Measurements from ENCODE around the gene ANAPC15. TPM values are rescaled to one million over a fixed set of nuclear protein-coding genes. Genes with fewer than 3 reads are reported as not detected.

ANAPC15 gene
- total and polyA plus RNA-seq, 2 donors (not counting 1 experiment from before 2014, with no cell fraction given), result 24.8 to 97.2 TPM

- DNase-seq (ENCODE audit: low read depth in 2 of 2), result no peak
- Histone ChIP-seq H3K4me1 (ENCODE audit: control insufficient read depth, extremely low read depth, insufficient read depth, low read length) (no peaks in the 10 kb centered on the region), H3K27ac (ENCODE audit: insufficient read depth, low read length) (no peak overlapping the region), H2AFZ (ENCODE audit: low read length) (no peak overlapping the region), H4K20me1 (ENCODE audit: control insufficient read depth, extremely low read depth, insufficient read depth, low read length) (no peaks in the 10 kb centered on the region), H3K27me3 (ENCODE audit: control insufficient read depth, insufficient read depth, low read length) (no peaks in the 10 kb centered on the region), H3K36me3 (ENCODE audit: control insufficient read depth, insufficient read depth, low read length) (no peaks in the 10 kb centered on the region), H3K9ac (ENCODE audit: insufficient read depth, low read length) (no peak overlapping the region), H3K79me2 (ENCODE audit: control insufficient read depth, insufficient read depth, low read length) (no peaks in the 10 kb centered on the region), H3K4me2 (ENCODE audit: extremely low read depth, insufficient read depth, low read length) (no peak overlapping the region), H3K9me3 (ENCODE audit: control insufficient read depth, insufficient read depth, low read depth, low read length) (no peaks in the 10 kb centered on the region), H3K4me3 (replicated peaks in 1 of 4; ENCODE audit: control extremely low read depth in 1 of 4, insufficient read depth in 1 of 4, low read depth in 3 of 4, low read length in 4 of 4) (no peak overlapping the region)
- no peak for TF ChIP-seq EZH2 (IDR thresholded peaks at IDR 0.05; ENCODE audit: low read length, missing control alignments)
- TF ChIP-seq CTCF (conservative IDR thresholded peaks at IDR 0.05 in 1 of 2, IDR thresholded peaks at IDR 0.05 in 1 of 2; ENCODE audit: low read depth in 1 of 2, low read length in 2 of 2), result no peak
These were observed 16.9 kb upstream of the ANAPC15 start for GRCh38 chr11:72129381-72129780.

GRCh38 chr11:72127923-72128322, 15.4 kb upstream of the ANAPC15 start:
- H3K9ac ChIP-seq (ENCODE audit: insufficient read depth, low read length), result no peak overlapping the region
- no peaks in the 10 kb centered on the region for H3K27me3 ChIP-seq (ENCODE audit: control insufficient read depth, insufficient read depth, low read length)
- H3K27ac ChIP-seq (ENCODE audit: insufficient read depth, low read length), result no peak overlapping the region
- H2AFZ ChIP-seq (ENCODE audit: low read length), result no peak overlapping the region
- no peaks in the 10 kb centered on the region for H3K9me3 ChIP-seq (ENCODE audit: control insufficient read depth, insufficient read depth, low read depth, low read length)
- TF ChIP-seq CTCF (conservative IDR thresholded peaks at IDR 0.05 in 1 of 2, IDR thresholded peaks at IDR 0.05 in 1 of 2; ENCODE audit: low read depth in 1 of 2, low read length in 2 of 2) (no peak), EZH2 (IDR thresholded peaks at IDR 0.05; ENCODE audit: low read length, missing control alignments) (no peak)
- no peak for DNase-seq (ENCODE audit: low read depth in 2 of 2)
- H3K4me2 ChIP-seq (ENCODE audit: extremely low read depth, insufficient read depth, low read length), result no peak overlapping the region
- no peaks in the 10 kb centered on the region for H3K79me2 ChIP-seq (ENCODE audit: control insufficient read depth, insufficient read depth, low read length)
- no peaks in the 10 kb centered on the region for H3K4me1 ChIP-seq (ENCODE audit: control insufficient read depth, extremely low read depth, insufficient read depth, low read length)
- no peak overlapping the region for H3K4me3 ChIP-seq (replicated peaks in 1 of 4; ENCODE audit: control extremely low read depth in 1 of 4, insufficient read depth in 1 of 4, low read depth in 3 of 4, low read length in 4 of 4)
- no peaks in the 10 kb centered on the region for H3K36me3 ChIP-seq (ENCODE audit: control insufficient read depth, insufficient read depth, low read length)
- H4K20me1 ChIP-seq (ENCODE audit: control insufficient read depth, extremely low read depth, insufficient read depth, low read length), result no peaks in the 10 kb centered on the region

- H3K36me3 ChIP-seq (ENCODE audit: control insufficient read depth, insufficient read depth, low read length), result no peaks in the 10 kb centered on the region
- no peaks in the 10 kb centered on the region for H3K79me2 ChIP-seq (ENCODE audit: control insufficient read depth, insufficient read depth, low read length)
- no peaks in the 10 kb centered on the region for H3K27me3 ChIP-seq (ENCODE audit: control insufficient read depth, insufficient read depth, low read length)
- no peak for DNase-seq (ENCODE audit: low read depth in 2 of 2)
- TF ChIP-seq CTCF (conservative IDR thresholded peaks at IDR 0.05 in 1 of 2, IDR thresholded peaks at IDR 0.05 in 1 of 2; ENCODE audit: low read depth in 1 of 2, low read length in 2 of 2) (no peak), EZH2 (IDR thresholded peaks at IDR 0.05; ENCODE audit: low read length, missing control alignments) (no peak)
- H2AFZ ChIP-seq (ENCODE audit: low read length), result no peak overlapping the region
- H3K9me3 ChIP-seq (ENCODE audit: control insufficient read depth, insufficient read depth, low read depth, low read length), result no peaks in the 10 kb centered on the region
- no peak overlapping the region for H3K4me3 ChIP-seq (replicated peaks in 1 of 4; ENCODE audit: control extremely low read depth in 1 of 4, insufficient read depth in 1 of 4, low read depth in 3 of 4, low read length in 4 of 4)
- H4K20me1 ChIP-seq (ENCODE audit: control insufficient read depth, extremely low read depth, insufficient read depth, low read length), result no peaks in the 10 kb centered on the region
- H3K9ac ChIP-seq (ENCODE audit: insufficient read depth, low read length), result no peak overlapping the region
- H3K4me1 ChIP-seq (ENCODE audit: control insufficient read depth, extremely low read depth, insufficient read depth, low read length), result no peaks in the 10 kb centered on the region
- H3K4me2 ChIP-seq (ENCODE audit: extremely low read depth, insufficient read depth, low read length), result no peak overlapping the region
- no peak overlapping the region for H3K27ac ChIP-seq (ENCODE audit: insufficient read depth, low read length)
These were observed 13.5 kb upstream of the ANAPC15 start for GRCh38 chr11:72125956-72126355.
